ENCODE measurements around the gene ABR. TPM values are rescaled to one million over a fixed set of nuclear protein-coding genes. Genes with fewer than 3 reads are reported as not detected.

ABR gene
- total and polyA plus RNA-seq, 12 donors: 5.3 to 152 (median 105) TPM

DNA sequence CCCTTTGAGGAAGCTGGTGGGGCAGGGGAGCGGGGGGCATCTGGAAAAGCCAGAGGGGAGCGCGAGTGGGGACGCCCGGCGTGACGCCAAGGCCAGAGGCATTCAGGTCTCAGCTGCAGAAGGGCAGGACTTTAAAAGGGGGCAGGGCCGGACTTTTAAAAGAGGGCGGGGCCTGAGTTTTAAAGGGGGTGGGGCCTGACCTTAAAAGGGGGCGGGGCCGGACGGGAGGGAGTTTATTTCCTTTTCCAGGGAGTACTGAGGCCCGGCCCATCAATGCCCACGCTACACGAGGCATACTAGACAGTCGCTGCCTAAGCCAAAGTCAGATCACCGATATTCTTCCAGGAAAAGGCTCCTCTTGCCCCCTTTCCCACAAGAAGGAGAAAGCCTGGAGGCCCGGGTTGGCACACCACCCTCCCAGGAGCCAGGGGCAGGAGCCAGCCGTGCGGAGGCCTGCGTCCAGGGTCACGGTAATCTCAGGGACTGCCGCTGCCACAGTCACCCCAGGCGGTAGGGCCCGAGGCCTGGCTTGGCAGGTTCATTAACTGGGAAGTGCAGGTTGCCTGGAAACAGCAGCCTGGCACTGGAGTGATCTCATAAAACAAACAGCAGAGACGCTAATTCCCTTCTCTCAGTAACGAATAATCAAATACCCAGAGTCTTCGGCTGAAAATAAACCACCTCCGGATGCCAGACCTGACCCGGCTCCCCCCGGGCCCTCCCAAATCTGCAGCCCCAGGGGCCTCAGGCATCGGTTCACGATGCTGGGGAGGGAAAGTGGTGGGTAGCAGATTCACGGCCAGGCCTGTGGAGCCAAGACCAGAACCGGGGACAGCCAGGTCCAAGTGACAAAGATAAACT is 92.2 kb downstream of the ABR start:
- no peaks in the 10 kb centered on the region for H3K9me3 ChIP-seq (replicated peaks in 1 of 3)
- H3K4me3 ChIP-seq: peak overlapping the region in 1 of 4 donors; percentile 0
- WGBS, 4 donors: 26 to 44% (median 32%) methylated on average over 19 to 35 of the region's 35 CpGs
- peak overlapping the region; percentile 64 to 89 (median 81) for H3K27ac ChIP-seq
- peak; percentile 85 to 95 (median 92) for DNase-seq
- H3K27me3 ChIP-seq: no peaks in the 10 kb centered on the region
- peak in 1 of 2 donors; percentile 54 for TF ChIP-seq POLR2A (IDR thresholded peaks at IDR 0.05)
- TF ChIP-seq, protein P1, sequence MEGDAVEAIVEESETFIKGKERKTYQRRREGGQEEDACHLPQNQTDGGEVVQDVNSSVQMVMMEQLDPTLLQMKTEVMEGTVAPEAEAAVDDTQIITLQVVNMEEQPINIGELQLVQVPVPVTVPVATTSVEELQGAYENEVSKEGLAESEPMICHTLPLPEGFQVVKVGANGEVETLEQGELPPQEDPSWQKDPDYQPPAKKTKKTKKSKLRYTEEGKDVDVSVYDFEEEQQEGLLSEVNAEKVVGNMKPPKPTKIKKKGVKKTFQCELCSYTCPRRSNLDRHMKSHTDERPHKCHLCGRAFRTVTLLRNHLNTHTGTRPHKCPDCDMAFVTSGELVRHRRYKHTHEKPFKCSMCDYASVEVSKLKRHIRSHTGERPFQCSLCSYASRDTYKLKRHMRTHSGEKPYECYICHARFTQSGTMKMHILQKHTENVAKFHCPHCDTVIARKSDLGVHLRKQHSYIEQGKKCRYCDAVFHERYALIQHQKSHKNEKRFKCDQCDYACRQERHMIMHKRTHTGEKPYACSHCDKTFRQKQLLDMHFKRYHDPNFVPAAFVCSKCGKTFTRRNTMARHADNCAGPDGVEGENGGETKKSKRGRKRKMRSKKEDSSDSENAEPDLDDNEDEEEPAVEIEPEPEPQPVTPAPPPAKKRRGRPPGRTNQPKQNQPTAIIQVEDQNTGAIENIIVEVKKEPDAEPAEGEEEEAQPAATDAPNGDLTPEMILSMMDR (IDR thresholded peaks at IDR 0.05): peak in 1 of 6 experiments; percentile 25
- peaks cover 0 to 14% of the 10 kb centered on the region in 2 donors for H3K36me3 ChIP-seq (replicated peaks in 1 of 2)
- intact Hi-C loops (cut with DNase I): no loop called here
- peaks cover 9 to 46% of the 10 kb centered on the region in 2 donors for H3K4me1 ChIP-seq (replicated peaks in 1 of 2)

GRCh38 chr17:1083451-1084187 is 96.2 kb downstream of the ABR start:
- TF ChIP-seq POLR2A (IDR thresholded peaks at IDR 0.05): no peak
- TF ChIP-seq, protein P1 (IDR thresholded peaks at IDR 0.05): no peak
- no peaks in the 10 kb centered on the region for H3K27me3 ChIP-seq
- H3K4me1 ChIP-seq (replicated peaks in 1 of 2): peaks cover 18 to 63% of the 10 kb centered on the region in 2 donors
- intact Hi-C loops (cut with DNase I): no loop called here
- no peak overlapping the region for H3K4me3 ChIP-seq
- peak in 1 of 7 donors; percentile 20 for DNase-seq
- peak overlapping the region in 2 of 5 donors; percentile 47 to 84 for H3K27ac ChIP-seq
- no peaks in the 10 kb centered on the region for H3K9me3 ChIP-seq (replicated peaks in 1 of 3)
- peaks cover 0 to 9% of the 10 kb centered on the region in 2 donors for H3K36me3 ChIP-seq (replicated peaks in 1 of 2)
- 75 to 84% (median 75%) methylated on average over 17 to 19 of the region's 19 CpGs for WGBS, 4 donors

DNA sequence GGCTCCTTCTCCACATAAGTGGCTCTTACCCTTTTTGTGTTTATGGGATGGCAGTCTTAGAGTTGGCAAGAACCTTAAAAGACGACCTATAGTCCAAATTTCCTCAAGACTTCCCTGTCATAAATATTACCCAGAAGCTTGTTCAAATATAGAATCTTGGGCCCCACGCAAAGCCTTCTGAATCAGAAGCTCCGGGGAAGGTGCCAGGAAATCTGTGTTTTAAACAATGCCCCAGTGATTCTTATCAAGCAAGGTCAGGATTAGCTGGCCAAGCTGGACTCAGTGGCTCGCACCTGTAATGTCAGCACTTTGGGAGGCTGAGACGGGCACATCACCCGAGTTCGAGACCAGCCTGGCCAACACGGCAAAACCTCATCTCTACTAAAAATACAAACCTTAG is 97.2 kb downstream of the ABR start:
- Histone ChIP-seq H3K4me1 (replicated peaks in 1 of 2) (peaks cover 14 to 57% of the 10 kb centered on the region in 2 donors), H3K9me3 (replicated peaks in 1 of 3) (no peaks in the 10 kb centered on the region), H3K27me3 (no peaks in the 10 kb centered on the region), H3K4me3 (no peak overlapping the region), H3K36me3 (replicated peaks in 1 of 2) (peaks cover 0 to 10% of the 10 kb centered on the region in 2 donors), H3K27ac (peak overlapping the region in 4 of 5 donors; percentile 5 to 84 (median 58))
- TF ChIP-seq POLR2A (IDR thresholded peaks at IDR 0.05): no peak
- TF ChIP-seq, protein P1 (IDR thresholded peaks at IDR 0.05): no peak
- intact Hi-C loops (cut with DNase I): no loop called here
- DNase-seq: peak; percentile 78 to 89 (median 83)
- 13 to 53% (median 45%) methylated on average over 5 to 8 of the region's 8 CpGs for WGBS, 4 donors

All from adrenal gland (tissue), 12 donors.